H4 (cell line): ENCODE results near the gene RUBCN. TPM values are rescaled to one million over a fixed set of nuclear protein-coding genes. Genes with fewer than 3 reads are reported as not detected.
"Not testable (repeated sequence)": the region's sequence is repeated elsewhere in the genome, so short reads cannot be mapped to it uniquely, and the experiment has no call there.

Source experiments
- DNase-seq: peaks from one replicate; pipeline ENCODE4 v3.0.0-alpha.2; 2015; ENCODE audit warnings: low spot score
- total RNA-seq: library from RNA; depleted of rRNA; stranded (reverse); fragments of >200 nt; shearing (Covaris generic); gene quantifications from 2 replicates; pipeline ENCODE4 v1.2.3, GENCODE V29; 2014

The RUBCN gene
- total RNA-seq, 1 experiment from 2014 or later: 7.5 TPM

GRCh38 chr3:197685546-197685945, 51.2 kb downstream of the RUBCN start:
- DNase-seq: no peak

DNA sequence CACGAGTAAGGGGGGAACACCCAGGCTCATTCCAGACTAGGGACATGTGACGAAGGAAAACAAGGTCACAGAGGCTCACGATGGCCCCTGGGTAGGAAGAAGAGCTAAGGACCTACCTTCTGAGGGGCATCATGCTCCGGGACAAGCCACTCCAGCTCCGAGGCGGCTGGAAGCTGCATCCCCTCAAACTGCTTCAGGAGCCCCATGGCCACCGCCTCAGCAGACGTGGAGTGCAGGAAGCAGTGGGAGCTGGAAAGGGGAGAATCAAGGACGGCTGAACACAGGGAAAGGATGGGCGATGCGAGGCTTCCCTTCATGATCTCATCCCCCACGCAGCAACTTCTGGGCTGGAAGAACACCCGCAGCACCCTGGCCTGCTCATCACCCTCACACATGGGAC, 53.5 kb downstream of the RUBCN start:
- no peak for DNase-seq

- DNase-seq: no peak
These were observed 54.0 kb downstream of the RUBCN start for GRCh38 chr3:197682713-197683112.

GRCh38 chr3:197680955-197681521, 55.7 kb downstream of the RUBCN start:
- no peak for DNase-seq

DNA sequence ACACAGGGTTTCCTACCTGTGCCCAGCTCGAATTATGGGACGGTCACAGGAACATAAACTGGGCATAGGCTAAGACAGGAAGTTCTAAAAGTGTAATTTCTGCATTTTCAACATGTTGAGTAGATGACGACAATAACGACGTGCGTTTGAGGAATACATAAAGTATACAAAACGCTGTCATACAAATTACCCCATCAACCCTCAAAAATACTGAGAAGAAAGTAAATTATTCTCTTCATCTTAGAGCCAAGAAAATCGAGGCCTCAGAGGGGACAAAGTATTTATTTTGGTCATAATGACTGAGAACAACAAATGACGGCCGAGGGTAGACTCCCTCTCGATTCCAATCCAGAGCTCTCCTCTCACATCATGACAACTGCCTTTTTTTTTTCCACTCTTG, 60.8 kb downstream of the RUBCN start:
- no peak for DNase-seq

- DNase-seq: no peak
These were observed 61.2 kb downstream of the RUBCN start for GRCh38 chr3:197675563-197675860.

GRCh38 chr3:197674741-197675562, 61.8 kb downstream of the RUBCN start:
- DNase-seq: no peak

- DNase-seq: no peak
These were observed 63.5 kb downstream of the RUBCN start for GRCh38 chr3:197673170-197673569.

DNA sequence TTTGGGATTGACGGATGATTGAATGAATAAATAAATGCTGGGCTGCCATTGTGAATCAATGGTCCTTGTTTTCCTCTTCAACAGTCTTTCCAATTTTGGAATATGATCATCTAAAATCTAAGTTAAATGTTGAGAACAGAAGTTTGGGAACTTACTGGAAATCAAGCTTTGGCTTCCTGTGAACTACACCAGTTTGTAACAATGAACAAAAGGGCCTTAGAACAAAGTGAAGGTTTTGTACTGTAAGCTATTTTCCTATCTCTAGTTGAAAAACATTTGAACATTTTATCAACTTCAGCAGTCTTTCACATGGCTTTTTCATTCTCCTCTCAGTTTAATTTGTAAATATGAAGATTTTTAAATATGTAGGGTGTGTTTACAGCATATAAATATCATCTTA, 66.3 kb downstream of the RUBCN start:
- DNase-seq: no peak

GRCh38 chr3:197667968-197668367, 68.7 kb downstream of the RUBCN start:
- DNase-seq: no peak

DNA sequence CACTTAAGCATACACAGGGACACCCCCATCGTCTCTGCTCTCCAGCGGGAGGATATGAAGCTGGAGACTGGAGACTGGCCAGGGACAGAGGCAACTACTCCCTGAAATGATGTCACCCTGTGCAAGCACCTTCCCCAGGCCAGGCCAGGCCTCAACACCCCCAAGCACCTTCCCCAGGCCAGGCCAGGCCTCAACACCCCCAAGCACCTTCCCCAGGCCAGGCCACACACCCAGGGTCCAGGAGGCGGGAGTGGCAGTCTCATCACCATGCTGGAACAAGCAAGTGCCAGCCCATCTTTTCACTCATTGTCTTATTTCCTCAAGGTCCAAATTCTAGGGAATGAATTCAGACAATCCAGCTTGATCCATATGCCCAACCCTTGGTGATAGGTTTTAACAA, 69.4 kb downstream of the RUBCN start:
- not testable (repeated sequence) for DNase-seq

DNA sequence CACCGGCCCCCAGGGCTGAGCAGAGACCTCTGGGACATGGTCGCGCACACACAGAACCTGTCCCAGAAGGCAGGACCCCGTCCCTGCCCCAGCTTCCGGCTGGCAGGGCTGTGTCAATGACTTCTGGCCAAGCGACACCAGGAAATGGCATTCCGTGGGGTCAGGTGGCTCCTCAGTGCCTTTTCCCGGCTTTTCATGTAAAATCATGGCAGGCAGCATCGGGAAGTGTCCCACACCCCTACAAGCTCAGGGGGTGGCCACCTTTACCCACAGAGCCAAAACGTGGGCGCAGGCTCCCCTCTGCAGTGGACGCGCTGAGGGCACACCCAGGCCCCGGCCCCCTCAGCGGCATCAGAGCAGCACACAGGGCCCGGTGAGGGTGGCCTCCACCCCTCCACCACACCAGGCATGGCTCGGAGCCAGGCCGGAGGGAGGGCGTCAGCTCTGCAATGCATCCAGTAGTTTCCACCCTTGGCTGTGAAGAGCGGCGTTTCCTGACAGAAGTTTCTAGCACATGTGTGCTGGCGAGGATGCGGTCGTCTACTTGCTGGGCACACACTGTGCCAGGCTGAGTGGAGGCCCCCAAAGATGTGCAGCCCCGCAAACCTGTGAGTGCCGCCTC, 70.4 kb downstream of the RUBCN start:
- DNase-seq: not testable (repeated sequence)

GRCh38 chr3:197665549-197665948, 71.2 kb downstream of the RUBCN start:
- not testable (repeated sequence) for DNase-seq

DNA sequence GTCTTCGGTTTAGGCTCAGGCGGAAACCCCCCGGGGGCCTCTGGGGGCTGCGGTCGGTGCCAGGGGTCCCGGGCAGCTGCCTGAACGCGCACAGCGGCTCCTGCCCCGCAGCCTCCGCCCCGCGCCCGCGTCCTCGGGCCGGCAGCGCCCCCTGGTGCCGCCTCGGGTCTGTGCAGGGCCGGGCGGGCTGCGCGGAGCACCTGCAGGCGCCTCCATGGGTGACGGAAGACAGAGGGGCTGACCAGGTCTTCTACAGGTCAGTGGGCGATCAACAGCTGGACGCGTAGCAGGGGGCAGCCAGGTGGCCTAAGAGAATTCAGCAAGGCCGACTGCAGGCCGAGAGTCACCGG, 71.6 kb downstream of the RUBCN start:
- not testable (repeated sequence) for DNase-seq

- not testable (repeated sequence) for DNase-seq
These were observed 72.1 kb downstream of the RUBCN start for GRCh38 chr3:197664414-197665141.

DNA sequence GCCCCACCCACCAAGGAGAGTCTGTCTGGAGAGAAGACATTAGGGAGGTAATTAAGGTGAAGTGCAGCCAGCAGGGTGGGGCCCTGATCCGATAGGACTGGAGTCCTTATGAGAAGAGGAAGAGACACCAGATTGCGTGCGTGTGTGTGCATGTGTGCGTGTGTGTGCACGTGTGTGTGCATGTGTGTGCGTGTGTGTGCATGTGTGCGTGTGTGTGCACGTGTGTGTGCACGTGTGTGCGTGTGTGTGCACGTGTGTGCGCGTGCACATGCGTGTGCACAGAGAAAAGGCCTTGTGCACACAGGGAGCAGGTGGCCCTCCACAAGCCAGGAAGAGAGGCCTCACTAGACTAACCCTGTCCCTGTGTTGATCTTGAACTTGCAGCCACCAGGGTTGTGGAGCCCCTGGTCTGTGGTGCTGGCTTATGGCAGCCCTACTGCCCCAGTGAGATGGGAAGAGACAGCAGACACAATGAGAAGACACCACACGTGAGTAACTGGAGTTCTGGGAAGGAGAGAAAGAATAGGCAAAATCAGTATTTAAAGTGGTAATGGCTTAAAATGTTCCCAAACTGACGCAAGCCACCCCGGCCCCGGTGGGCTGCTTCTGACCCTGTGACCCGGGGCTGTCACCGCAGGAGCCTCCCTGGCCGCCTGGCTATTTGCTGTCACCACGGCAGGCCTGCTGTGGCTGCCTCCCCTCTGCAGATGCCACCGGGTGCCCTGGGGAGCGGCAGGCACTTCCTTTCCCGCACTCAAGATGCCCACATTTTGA, 73.2 kb downstream of the RUBCN start:
- DNase-seq: not testable (repeated sequence)

DNA sequence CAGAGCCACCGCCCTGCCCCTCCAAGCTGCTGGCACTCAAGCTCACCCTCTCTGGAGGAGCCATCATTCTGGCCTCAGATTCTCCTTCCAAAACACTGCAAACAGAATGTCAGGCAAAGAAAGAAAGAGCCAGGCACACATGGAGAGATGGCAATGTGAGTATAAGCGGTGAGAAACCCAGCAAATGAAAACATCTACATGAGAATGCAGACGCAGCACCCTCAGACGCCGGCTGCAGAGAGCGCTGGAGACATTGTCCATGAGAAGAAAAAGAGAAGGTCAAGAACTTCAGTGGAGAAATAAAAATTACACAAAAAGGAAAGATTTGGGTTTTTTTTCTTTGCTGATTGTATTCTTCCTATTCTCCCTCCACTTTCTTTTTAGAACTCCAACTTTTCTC, 74.4 kb downstream of the RUBCN start:
- DNase-seq: not testable (repeated sequence)

- not testable (repeated sequence) for DNase-seq
These were observed 74.8 kb downstream of the RUBCN start for GRCh38 chr3:197661874-197662273.

GRCh38 chr3:197661234-197661834, 75.4 kb downstream of the RUBCN start:
- DNase-seq: not testable (repeated sequence)

GRCh38 chr3:197659701-197660100, 77.0 kb downstream of the RUBCN start:
- not testable (repeated sequence) for DNase-seq

- DNase-seq: not testable (repeated sequence)
These were observed 77.6 kb downstream of the RUBCN start for GRCh38 chr3:197659144-197659543.
